H1 (cell line): ENCODE measurements around the gene SFXN1. TPM values are rescaled to one million over a fixed set of nuclear protein-coding genes. Genes with fewer than 3 reads are reported as not detected.

Source experiments
- BACH1 ChIP-seq: IDR thresholded peaks from 2 replicates; pipeline ENCODE4 v1.6.1; 2012; ENCODE audit warnings: low read length, improper control_type of control experiment
- CHD2 ChIP-seq: IDR thresholded peaks from 2 replicates; pipeline ENCODE4 v1.6.1; 2012; ENCODE audit warnings: low read length, improper control_type of control experiment
- SRF ChIP-seq: IDR thresholded peaks from 2 replicates; pipeline ENCODE4 v1.6.1; 2011; ENCODE audit warnings: mild to moderate bottlenecking, low read depth, low read length, moderate library complexity
- YY1 ChIP-seq: IDR thresholded peaks from 2 replicates; pipeline ENCODE4 v1.6.1; 2011; ENCODE audit warnings: low read depth, mild to moderate bottlenecking, low read length
- polyA plus RNA-seq, 7 experiments: library from polyadenylated mRNA; depleted of rRNA in 3 of 7; stranded (reverse) in 5 of 7; unstranded in 2 of 7; fragments of >200 nt in 5 of 7; fragments of 200-250 nt in 2 of 7; gene quantifications; 1 replicate in 5 of 7; 2 replicates in 1 of 7; 4 replicates in 1 of 7; pipeline versions ENCODE4 v1.2.1 to v1.2.3, GENCODE V29; 2011 to 2013; ENCODE audit warnings: missing spikeins in 2 of 7, mixed read lengths in 2 of 7
- total RNA-seq: library from RNA; stranded (reverse); fragmentation: NEBNext Ultra II Directional; extraction: Animal tissue kit (Norgen Biotek cat#: 25700); gene quantifications from 2 replicates; pipeline ENCODE4 v1.2.1, GENCODE V29; 2021
- TF ChIP-seq, protein P1 (sequence below): IDR thresholded peaks from 2 replicates; pipeline ENCODE4 v1.6.1; 2012; ENCODE audit warnings: low read length, inconsistent platforms

Gene SFXN1
- total and polyA plus RNA-seq, 2 of the 8 experiments (the other 6 are each of a cell fraction or from before 2014, with no cell fraction given): 72.7 to 97.6 TPM

DNA sequence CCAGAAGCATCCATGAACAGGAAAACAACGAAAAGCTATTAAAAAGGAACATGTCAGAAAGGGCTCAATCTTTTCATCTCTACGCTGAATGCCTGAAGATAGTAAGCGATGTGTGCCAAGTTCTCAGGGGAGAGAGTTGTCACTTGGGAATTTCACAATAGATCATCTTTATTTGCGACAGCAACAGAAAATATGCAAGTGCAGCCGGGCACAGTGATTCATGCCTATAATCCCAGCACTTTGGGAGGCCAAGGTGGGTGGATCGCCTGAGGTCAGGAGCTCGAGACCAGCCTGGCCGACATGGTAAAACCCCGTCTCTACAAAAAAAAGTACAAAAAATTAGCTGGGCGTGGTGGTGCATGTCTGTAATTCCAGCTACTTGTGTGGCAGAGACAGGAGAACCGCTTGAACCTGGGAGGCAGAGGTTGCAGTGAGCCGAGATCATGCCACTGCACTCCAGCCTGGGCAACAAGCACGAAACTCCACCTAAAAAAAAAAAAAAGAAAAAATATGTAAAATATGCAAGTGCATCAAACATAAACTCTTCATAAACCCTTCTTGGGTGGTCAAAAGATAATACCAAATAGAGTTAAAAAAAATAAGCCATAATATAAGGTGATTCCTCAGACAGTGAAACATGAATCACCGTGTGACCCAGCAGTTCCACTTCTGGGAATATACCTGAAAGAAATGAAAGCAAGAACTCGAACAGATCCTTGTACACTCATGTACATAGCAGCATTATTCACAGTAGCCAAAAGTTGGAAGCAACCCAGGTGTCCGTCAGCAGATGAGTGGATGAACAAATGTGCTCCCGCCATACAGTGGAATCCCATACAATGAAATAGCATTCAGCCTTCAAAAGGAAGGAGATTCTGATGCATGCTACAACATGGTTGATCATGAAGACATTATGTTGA, 16.2 kb downstream of the SFXN1 start (continued):
- TF ChIP-seq, protein P1, sequence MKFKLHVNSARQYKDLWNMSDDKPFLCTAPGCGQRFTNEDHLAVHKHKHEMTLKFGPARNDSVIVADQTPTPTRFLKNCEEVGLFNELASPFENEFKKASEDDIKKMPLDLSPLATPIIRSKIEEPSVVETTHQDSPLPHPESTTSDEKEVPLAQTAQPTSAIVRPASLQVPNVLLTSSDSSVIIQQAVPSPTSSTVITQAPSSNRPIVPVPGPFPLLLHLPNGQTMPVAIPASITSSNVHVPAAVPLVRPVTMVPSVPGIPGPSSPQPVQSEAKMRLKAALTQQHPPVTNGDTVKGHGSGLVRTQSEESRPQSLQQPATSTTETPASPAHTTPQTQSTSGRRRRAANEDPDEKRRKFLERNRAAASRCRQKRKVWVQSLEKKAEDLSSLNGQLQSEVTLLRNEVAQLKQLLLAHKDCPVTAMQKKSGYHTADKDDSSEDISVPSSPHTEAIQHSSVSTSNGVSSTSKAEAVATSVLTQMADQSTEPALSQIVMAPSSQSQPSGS: no peak
- TF ChIP-seq YY1: no peak
- TF ChIP-seq BACH1: no peak
- TF ChIP-seq CHD2: no peak
- no peak for TF ChIP-seq SRF
